GM15510 (cell line): ENCODE results near the gene BDP1.
A peak's percentile ranks its signal among the peaks of the same experiment; 100 is the strongest.

Experiments
- POLR2A ChIP-seq: IDR thresholded peaks from 3 replicates; pipeline ENCODE4 v1.6.1; 2011; ENCODE audit warnings: borderline replicate concordance; ENCODE audit not compliant: insufficient read length; ENCODE audit errors: extremely low read depth

Gene BDP1

GRCh38 chr5:71586941-71587765 is 131.7 kb downstream of the BDP1 start, which contains the start of gene MCCC2:
TSS of gene MCCC2 (plus strand) at chr5:71587340. CDS start at chr5:71587426, 86 bp downstream.
- peak; percentile 94 for TF ChIP-seq POLR2A

DNA sequence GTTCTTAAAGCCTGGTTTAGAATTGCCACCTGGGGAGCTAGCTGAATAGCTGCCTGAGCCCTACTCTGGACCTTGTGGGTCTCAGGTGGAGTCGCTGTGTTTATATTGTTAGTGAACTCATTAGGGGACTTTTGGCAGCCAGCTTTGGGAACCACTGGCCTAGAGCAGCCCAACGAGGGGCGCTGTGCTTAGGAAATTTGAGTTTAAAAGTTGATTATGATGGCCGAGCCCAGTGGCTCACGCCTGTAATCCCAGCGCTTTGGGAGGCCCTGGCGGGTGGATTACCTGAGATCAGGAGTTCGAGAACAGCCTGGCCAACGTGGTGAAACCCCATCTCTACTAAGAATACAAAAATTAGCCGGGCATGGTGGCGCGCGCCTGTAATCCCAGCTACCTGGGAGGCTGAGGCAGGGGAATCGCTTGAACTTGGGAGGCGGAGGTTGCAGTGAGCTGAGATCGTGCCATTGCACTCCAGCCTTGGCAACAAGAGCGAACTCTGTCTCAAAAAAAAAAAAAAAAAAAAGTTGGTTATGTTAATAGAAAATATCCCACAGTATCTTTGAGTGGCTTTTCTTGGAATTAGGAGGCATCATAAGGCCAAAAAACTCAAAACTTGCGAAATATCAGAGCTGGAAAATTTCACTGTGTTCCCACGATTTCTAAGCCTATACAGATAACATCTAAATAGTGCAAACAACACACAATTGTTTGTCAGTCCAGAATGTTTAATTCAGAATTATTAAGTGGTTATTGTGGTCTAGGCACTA is 132.5 kb downstream of the BDP1 start:
- TF ChIP-seq POLR2A, result no peak

GRCh38 chr5:71588533-71588885 is 133.1 kb downstream of the BDP1 start:
- TF ChIP-seq POLR2A, result no peak

DNA sequence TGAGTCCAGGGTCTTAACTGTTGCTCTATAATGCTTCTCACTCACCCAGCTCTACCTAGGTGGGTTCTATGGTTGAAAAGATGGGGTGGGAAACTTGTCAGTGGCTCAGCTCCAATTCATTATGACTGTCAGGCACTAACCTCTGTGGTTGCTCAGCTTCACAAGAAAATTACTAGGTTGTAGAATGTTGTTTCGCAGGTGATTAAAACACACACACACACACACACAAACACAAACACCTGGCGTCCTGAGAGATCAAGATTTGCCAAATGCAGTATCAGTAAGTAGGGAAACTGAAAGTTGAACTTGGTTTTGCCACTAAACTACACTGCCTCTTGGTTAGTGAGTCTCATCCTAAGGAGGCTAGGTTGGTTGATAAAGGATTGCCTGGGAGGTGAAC is 134.5 kb downstream of the BDP1 start:
- no peak for TF ChIP-seq POLR2A

- TF ChIP-seq POLR2A, result no peak
These were observed 135.6 kb downstream of the BDP1 start for GRCh38 chr5:71591100-71591499.

DNA sequence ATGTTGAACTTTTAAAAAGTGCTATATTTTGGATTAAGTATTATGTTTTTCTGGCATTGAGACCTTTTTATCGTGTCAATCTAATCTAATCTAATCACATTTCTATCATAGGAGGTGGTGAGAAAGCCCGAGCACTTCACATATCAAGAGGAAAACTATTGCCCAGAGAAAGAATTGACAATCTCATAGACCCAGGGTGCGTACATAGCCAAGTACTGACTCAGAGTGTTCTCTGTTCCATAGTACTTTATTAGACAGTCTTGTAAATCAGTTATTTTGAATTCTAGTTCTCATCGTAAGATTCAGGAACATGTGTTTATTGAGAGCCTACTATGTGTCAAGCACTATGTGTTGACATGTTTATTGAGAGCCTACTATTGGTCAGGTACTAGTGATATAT is 140.7 kb downstream of the BDP1 start:
- no peak for TF ChIP-seq POLR2A

DNA sequence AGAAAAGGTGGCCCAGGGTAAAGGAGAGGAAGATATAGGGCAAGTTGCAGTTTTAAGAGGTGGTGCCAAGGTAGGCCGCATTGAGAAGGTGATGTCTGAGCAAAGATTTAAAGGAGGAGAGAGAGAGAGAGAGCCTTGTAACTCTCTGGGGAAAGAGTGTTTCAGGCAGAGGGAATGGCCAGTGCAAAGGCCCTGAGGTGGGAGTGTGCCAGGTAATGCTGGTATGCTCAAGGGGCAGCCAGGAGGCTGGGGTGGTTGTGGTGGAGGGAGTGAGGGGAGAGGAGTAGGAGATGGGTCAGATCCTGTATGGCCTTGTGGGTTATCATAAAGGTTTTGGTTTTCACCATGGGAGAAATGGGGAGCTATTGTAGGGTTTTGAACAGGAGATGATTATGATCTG is 141.6 kb downstream of the BDP1 start:
- TF ChIP-seq POLR2A, result no peak

DNA sequence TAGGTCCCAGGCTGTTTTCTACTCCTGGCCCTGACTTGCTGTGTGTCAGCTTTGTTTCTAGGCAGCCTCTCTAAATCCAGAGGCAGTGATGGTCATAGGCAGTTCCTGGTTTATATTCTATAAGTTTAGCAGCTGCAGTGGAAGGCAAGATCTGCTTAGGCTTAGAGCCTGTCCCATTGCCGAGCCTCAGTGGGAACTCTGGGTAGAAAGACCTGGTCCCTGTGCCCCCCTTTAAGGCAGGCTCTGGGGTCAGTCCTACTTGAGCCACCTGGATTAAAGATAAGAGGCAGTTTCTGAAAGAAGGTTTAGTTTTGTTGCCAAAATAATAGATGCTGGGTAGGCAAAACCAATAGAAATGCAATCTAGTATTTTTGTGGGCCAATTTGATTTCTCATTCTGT is 145.3 kb downstream of the BDP1 start:
- no peak for TF ChIP-seq POLR2A

DNA sequence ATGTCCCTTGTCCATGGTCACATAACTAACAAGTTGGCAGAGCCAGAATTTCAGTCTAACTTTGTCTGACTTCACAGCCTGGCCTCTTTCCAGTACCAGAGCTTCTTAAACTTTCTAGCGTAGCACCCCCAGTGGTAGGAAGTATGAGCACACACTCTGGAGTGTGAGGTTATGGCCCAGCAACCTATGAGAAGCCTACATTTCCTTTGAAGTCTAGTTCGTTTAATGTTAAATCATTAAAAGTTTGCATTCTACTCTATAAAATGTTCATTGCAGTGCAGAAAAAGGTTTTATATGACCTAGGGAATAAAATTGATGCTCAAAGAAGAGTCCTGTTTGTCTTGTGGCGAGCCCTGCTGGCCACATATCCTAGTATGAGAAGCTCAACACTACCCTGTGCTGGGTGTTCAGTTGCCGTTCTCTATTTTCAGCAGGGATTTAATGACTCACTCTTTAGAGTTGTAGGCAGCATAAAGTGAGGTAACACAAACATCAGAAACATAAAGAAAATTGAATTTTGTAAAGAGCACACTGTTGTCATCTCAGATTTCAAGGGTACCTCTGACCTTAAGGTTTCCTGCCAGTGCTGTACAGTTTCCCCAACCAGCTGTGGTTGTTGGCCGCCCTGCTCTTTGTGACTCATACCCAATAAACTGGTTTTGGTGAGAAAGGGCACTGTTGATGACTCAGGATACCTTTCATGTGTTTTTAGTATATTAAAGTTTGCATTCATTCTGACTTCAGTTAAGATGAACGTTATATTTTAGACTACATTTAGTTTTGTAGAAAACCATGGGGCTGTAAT is 146.0 kb downstream of the BDP1 start:
- TF ChIP-seq POLR2A, result no peak

DNA sequence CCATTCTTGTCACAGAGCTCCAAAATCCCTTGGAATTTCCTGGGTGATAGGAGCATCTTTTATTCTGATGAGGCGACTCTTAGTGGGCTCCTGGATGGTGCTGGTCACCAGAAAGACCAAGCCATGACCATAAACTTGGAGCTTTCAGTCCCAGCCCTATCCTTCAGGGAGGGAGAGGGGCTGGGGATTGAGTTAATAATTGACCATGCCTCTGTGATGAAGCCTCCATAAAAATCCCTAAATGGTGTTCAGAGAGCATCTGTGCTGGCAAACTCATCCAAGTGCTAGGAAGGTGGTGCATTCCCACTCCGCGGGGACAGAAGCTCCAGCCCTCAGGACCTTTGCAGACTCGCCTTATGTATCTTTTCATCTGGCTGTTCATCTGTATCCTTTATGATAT is 160.4 kb downstream of the BDP1 start:
- no peak for TF ChIP-seq POLR2A
